Head of caudate nucleus (tissue), 42 donors: ENCODE measurements around the gene MTPN.

Experiments used
- DNase-seq, 42 donors: peaks; one replicate each; pipeline versions ENCODE4 v3.0.0 to v3.0.0-alpha.2; 2020 to 2021; ENCODE audit warnings: mixed read lengths in 7 of 42
- intact Hi-C: fragments of 100-400 bp; cut with DNase I; formaldehyde crosslinking; loops from one replicate; pipeline ENCODE4 v1.15.0; 2022

Gene MTPN

DNA sequence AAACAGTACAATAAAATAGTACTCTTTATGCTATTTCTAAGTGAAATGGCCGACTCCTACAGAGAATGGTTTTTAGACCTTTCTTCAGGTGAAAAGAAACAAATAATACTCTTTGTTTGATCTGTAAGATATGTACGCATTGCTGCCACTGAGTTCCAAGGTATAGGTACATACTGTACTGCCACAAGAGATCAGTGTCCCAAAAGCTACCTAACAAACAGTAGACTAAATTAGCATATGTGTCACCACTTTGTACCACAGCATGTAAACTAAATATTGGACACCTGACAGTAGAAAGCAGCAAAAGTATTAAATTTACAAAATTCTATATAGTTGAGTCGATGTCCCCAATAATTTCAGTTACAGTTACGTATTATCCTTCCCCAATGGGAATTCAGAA lies 14.4 kb downstream of the MTPN start:
- intact Hi-C loops: no loop called here
- no peak for DNase-seq

DNA sequence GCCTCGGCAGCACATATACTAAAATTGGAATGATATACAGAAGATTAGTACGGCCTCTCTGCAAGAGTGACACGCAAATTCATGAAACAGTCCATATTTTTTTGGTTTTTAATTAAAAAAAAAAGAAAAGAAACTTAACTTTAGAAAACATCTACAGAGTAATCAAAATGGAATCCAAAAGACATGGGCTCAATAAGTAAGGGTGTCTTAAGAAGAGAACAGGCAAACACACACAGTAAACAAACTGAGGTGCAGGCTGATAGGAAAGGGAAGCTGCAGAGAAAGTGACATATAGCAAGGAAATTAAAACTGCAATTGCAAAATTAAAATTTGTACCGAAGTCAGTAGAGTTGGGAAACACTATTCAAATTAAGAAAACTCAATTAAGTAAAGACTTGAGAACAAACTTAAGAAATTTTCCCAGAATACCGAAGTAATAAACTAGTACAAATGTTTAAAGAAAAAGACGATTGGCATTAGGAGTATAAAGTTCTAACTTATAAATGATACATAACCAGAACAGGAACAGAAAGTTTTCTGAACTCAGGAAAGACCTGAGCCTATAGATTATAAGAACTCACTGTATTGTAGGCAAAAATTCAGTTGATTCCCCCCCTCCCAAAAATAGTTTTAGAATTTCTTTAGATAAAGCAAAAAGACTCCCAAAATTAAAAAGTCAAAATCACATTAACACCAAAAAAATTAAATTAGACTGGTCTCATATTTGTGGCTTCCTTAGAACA lies 16.3 kb downstream of the MTPN start:
- no peak for DNase-seq
- intact Hi-C loops: no loop called here

GRCh38 chr7:135959646-135960363 lies 17.4 kb downstream of the MTPN start:
- intact Hi-C loops: no loop called here
- no peak for DNase-seq

- DNase-seq: no peak
- intact Hi-C loops: no loop called here
Measured at GRCh38 chr7:135958173-135958572, 19.0 kb downstream of the MTPN start.

DNA sequence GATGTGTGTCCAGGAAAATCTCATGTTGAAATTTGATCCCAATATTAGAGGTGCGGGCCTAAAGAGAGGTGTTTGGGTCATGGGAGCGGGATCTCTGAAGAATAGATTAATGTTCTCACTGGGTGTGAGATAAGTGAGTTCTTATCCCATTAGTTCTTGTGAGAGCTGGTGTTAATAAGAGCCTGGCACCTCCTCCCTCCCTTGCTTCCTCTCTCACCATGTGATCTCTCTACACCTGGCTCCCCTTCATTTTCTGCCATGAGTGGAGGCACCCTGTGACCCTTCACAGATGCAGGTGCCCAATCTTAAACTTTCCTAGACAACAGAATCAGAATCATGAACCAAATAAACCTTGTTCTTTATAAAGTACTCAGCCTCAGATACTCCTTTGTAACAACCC lies 19.5 kb downstream of the MTPN start:
- intact Hi-C loops: no loop called here
- no peak for DNase-seq

GRCh38 chr7:135956393-135956792 lies 20.8 kb downstream of the MTPN start:
- DNase-seq: no peak
- intact Hi-C loops: no loop called here

GRCh38 chr7:135950972-135951371 lies 26.2 kb downstream of the MTPN start:
- intact Hi-C loops: no loop called here
- DNase-seq: no peak

- no peak for DNase-seq
- intact Hi-C loops: no loop called here
Measured at GRCh38 chr7:135950429-135950828, 26.7 kb downstream of the MTPN start.

GRCh38 chr7:135946289-135947055 lies 30.7 kb downstream of the MTPN start:
- intact Hi-C loops: no loop called here
- no peak for DNase-seq

DNA sequence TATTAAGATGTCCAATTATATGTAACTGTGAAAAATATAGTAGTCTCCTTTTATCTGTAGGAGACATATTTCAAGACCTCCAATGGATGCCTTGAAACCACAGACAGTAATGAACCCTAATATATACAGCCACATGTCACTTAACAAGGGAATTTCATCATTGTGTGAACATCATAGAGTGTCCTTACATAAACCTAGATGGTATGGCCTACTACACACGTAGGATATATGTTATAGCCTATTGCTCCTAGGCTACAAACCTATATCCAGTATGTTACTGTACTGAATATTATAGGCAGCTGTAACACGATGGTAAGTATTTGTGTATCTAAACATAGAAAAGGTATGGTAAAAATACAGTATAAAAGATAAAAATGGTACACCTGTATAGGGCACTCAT lies 32.4 kb downstream of the MTPN start:
- intact Hi-C loops: no loop called here
- no peak for DNase-seq

GRCh38 chr7:135943134-135943879 lies 33.9 kb downstream of the MTPN start:
- no peak for DNase-seq
- intact Hi-C loops: no loop called here

GRCh38 chr7:135942614-135943013 lies 34.5 kb downstream of the MTPN start:
- intact Hi-C loops: no loop called here
- DNase-seq: no peak

DNA sequence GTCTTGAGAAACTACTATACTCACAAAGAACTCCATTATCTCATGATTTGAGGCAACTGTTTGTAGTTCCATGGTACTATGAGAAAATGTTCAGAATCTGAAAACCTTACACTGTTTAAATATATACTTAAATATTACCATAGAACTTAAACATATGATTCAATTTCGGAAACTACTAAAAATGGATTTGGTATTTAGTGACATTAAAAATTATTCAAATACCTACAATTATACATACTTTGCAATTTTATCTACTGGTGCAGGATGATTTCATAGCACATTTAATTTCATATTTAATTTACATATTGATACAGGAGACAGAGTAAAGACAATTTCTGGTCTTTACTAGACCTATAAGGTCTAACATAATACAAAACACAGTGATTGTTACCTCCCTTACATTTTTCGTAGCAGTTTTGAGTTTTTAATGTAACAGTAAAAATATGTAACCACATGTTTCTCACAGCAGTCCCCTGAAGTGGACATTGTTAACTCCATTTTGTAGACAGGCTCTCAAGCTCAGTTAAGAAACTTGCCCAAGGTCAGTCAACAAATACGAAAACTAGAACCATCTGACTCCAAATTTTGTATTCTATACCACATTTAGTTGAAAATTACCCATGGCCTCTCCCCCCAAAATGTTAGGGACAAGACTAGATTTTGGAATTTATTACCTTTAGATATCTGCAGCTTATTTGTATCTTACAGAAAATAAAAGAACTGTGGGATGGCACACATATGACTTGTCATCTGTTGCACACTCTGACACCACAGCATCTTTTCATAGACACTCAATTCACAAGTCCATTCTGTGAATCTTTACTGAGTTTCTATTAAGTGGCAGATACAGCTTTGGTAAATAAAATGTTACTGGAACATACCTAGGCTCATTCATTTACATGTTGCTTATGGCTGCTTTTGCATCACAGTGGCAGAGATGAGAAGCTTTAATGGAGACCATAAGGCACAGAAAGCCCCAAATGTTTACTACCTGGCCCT lies 36.8 kb downstream of the MTPN start:
- no peak for DNase-seq

DNA sequence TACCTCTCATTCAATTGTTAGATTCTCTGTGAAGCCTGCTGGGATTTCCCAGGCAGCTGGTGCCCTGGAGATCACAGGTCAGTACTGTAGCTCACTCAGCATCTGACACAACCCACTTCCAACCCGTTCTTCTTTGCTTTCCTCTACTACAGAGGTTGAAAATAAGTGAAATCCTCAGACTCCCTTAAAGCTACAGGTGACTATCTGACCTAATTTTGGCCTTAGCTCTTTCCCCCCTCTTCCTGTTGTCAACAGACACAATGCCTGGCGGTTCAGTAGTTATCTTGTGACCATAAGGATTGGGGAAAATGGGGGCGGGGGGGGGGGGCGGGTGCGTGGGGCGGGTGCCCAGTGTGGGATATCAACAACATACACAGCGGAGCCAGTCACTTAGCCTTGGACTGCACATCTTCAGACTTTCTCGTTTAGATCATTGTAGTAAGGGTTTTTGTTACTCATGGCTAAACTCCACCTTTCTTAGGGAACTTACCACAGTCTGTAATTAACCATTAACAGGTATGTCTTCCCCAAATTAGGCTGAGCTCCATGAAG lies 37.8 kb downstream of the MTPN start:
- no peak for DNase-seq
- intact Hi-C loops: no loop called here

More for the DNA sequence above, 36.8 kb downstream of the MTPN start:
- intact Hi-C loops: no loop called here

- intact Hi-C loops: no loop called here
Measured at GRCh38 chr7:135938563-135938962, 38.6 kb downstream of the MTPN start.

GRCh38 chr7:135938086-135938485 lies 39.1 kb downstream of the MTPN start:
- DNase-seq: no peak
- intact Hi-C loops: no loop called here

More at GRCh38 chr7:135938563-135938962, 38.6 kb downstream of the MTPN start:
- no peak for DNase-seq

DNA sequence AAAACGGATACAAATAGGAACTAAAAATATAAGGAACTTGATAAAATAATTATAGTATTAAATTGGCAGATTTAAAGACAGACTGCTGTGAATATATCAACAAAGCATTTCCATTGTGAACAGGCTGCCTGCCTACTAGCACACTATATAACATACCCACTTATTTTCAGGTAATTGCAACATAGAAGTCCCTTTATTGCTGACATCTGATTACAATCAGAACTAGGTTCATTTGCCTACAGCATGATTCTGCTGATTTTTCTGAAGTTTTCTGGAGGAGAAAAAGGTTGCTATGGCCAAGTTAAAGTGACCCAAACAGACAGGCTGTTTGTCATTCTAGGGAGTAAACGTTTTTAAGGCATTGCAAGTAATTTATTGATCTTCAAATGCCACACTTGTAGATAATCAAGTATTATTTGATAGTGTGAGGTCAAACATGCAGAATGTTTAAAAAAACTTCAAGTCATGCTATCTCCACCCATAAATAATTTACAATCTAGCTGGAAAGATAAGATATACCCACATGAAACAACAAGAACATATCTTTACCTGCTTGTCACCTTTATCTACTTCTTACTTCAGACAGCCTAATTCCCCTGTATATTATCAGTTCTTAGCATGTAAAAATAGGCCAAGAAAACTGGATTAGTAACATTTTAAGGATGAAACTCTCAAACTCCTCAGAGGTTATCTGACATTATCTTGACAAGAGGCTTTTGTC lies 40.5 kb downstream of the MTPN start:
- DNase-seq: no peak
- intact Hi-C loops: no loop called here
